Measurements from ENCODE around the gene FAM222A.
"Not testable (repeated sequence)": the region's sequence is repeated elsewhere in the genome, so short reads cannot be mapped to it uniquely, and the experiment has no call there.

The FAM222A gene

GRCh38 chr12:109693160-109693559 lies 20.5 kb upstream of the FAM222A start:
- Histone ChIP-seq H3K9me3 (no peaks in the 10 kb centered on the region), H3K27ac (no peak overlapping the region), H3K4me2 (no peak overlapping the region), H3K4me3 (no peak overlapping the region), H4K20me1 (no peaks in the 10 kb centered on the region), H3K4me1 (peaks cover 11% of the 10 kb centered on the region), H3K36me3 (no peaks in the 10 kb centered on the region), H3K27me3 (no peaks in the 10 kb centered on the region), H3K9ac (no peak overlapping the region)
- no peak for TF ChIP-seq Cebpa-rat (IDR thresholded peaks at IDR 0.05)

- Histone ChIP-seq H3K27me3 (no peaks in the 10 kb centered on the region), H3K9ac (no peak overlapping the region)
- no peak for TF ChIP-seq Cebpa-rat (IDR thresholded peaks at IDR 0.05)
Measured at GRCh38 chr12:109693653-109694600, 19.7 kb upstream of the FAM222A start.

GRCh38 chr12:109694629-109695028 lies 19.0 kb upstream of the FAM222A start:
- not testable (repeated sequence) for H3K36me3 ChIP-seq, H3K4me2 ChIP-seq, H3K9ac ChIP-seq, H3K9me3 ChIP-seq, H3K27ac ChIP-seq, H4K20me1 ChIP-seq, H3K4me3 ChIP-seq, H3K27me3 ChIP-seq
- peaks cover 11% of the 10 kb centered on the region for H3K4me1 ChIP-seq

More at GRCh38 chr12:109693653-109694600, 19.7 kb upstream of the FAM222A start:
- Histone ChIP-seq H3K4me2 (no peak overlapping the region), H3K9me3 (no peaks in the 10 kb centered on the region), H4K20me1 (no peaks in the 10 kb centered on the region), H3K4me1 (peaks cover 11% of the 10 kb centered on the region), H3K4me3 (no peak overlapping the region), H3K27ac (no peak overlapping the region), H3K36me3 (no peaks in the 10 kb centered on the region)

GRCh38 chr12:109695416-109695815 lies 18.2 kb upstream of the FAM222A start:
- Histone ChIP-seq H3K9ac (no peak overlapping the region), H3K27ac (no peak overlapping the region), H3K4me2 (peak overlapping the region; percentile 34; the same call in 1 of the 2 replicates), H3K27me3 (no peaks in the 10 kb centered on the region), H3K36me3 (no peaks in the 10 kb centered on the region), H3K9me3 (no peaks in the 10 kb centered on the region), H3K4me3 (no peak overlapping the region), H4K20me1 (no peaks in the 10 kb centered on the region), H3K4me1 (peaks cover 11% of the 10 kb centered on the region)
- TF ChIP-seq Cebpa-rat (IDR thresholded peaks at IDR 0.05) = no peak

- no peak overlapping the region for H3K9ac ChIP-seq
- H3K4me2 ChIP-seq = peak overlapping the region; percentile 34
- H3K27ac ChIP-seq = no peak overlapping the region
- no peaks in the 10 kb centered on the region for H4K20me1 ChIP-seq
- no peaks in the 10 kb centered on the region for H3K36me3 ChIP-seq
- TF ChIP-seq Cebpa-rat (IDR thresholded peaks at IDR 0.05) = no peak
- no peaks in the 10 kb centered on the region for H3K27me3 ChIP-seq
- H3K4me1 ChIP-seq = peaks cover 12% of the 10 kb centered on the region
- H3K9me3 ChIP-seq = no peaks in the 10 kb centered on the region
- no peak overlapping the region for H3K4me3 ChIP-seq
Measured at GRCh38 chr12:109695961-109696461, 17.6 kb upstream of the FAM222A start.

GRCh38 chr12:109696485-109697269 lies 16.9 kb upstream of the FAM222A start:
- Histone ChIP-seq H3K9ac (no peak overlapping the region), H4K20me1 (no peaks in the 10 kb centered on the region), H3K36me3 (no peaks in the 10 kb centered on the region), H3K4me3 (no peak overlapping the region), H3K27ac (no peak overlapping the region), H3K4me1 (peaks cover 16% of the 10 kb centered on the region), H3K4me2 (peak overlapping the region; percentile 34), H3K9me3 (no peaks in the 10 kb centered on the region), H3K27me3 (no peaks in the 10 kb centered on the region)
- no peak for TF ChIP-seq Cebpa-rat (IDR thresholded peaks at IDR 0.05)

- Histone ChIP-seq H3K27me3 (no peaks in the 10 kb centered on the region), H3K9ac (no peak overlapping the region), H3K4me3 (no peak overlapping the region), H3K4me2 (no peak overlapping the region), H3K4me1 (peaks cover 16% of the 10 kb centered on the region), H3K27ac (no peak overlapping the region), H3K9me3 (no peaks in the 10 kb centered on the region), H4K20me1 (no peaks in the 10 kb centered on the region), H3K36me3 (no peaks in the 10 kb centered on the region)
- TF ChIP-seq Cebpa-rat (IDR thresholded peaks at IDR 0.05) = no peak
Measured at GRCh38 chr12:109697270-109697553, 16.4 kb upstream of the FAM222A start.

- Histone ChIP-seq H4K20me1 (no peaks in the 10 kb centered on the region), H3K4me3 (no peak overlapping the region), H3K9me3 (no peaks in the 10 kb centered on the region), H3K27ac (no peak overlapping the region), H3K36me3 (no peaks in the 10 kb centered on the region), H3K27me3 (no peaks in the 10 kb centered on the region), H3K4me1 (peaks cover 16% of the 10 kb centered on the region), H3K4me2 (no peak overlapping the region), H3K9ac (no peak overlapping the region)
- no peak for TF ChIP-seq Cebpa-rat (IDR thresholded peaks at IDR 0.05)
Measured at GRCh38 chr12:109697877-109698468, 15.7 kb upstream of the FAM222A start.

- no peak overlapping the region for H3K4me3 ChIP-seq
- no peak overlapping the region for H3K4me2 ChIP-seq
- H3K27ac ChIP-seq = no peak overlapping the region
- no peaks in the 10 kb centered on the region for H4K20me1 ChIP-seq
- H3K9ac ChIP-seq = no peak overlapping the region
- peaks cover 16% of the 10 kb centered on the region for H3K4me1 ChIP-seq
- H3K9me3 ChIP-seq = no peaks in the 10 kb centered on the region
- no peaks in the 10 kb centered on the region for H3K36me3 ChIP-seq
- no peak for TF ChIP-seq Cebpa-rat (IDR thresholded peaks at IDR 0.05)
- H3K27me3 ChIP-seq = no peaks in the 10 kb centered on the region
Measured at GRCh38 chr12:109698820-109699219, 14.8 kb upstream of the FAM222A start.

- Histone ChIP-seq H3K4me2 (no peak overlapping the region), H3K27ac (no peak overlapping the region), H3K36me3 (no peaks in the 10 kb centered on the region), H4K20me1 (no peaks in the 10 kb centered on the region), H3K4me3 (no peak overlapping the region), H3K4me1 (peaks cover 8% of the 10 kb centered on the region), H3K27me3 (no peaks in the 10 kb centered on the region), H3K9me3 (no peaks in the 10 kb centered on the region), H3K9ac (no peak overlapping the region)
- TF ChIP-seq Cebpa-rat (IDR thresholded peaks at IDR 0.05) = no peak
Measured at GRCh38 chr12:109701064-109701463, 12.6 kb upstream of the FAM222A start.

All from BLaER1 (cell line).